ENCODE measurements around the gene NGLY1. TPM values are rescaled to one million over a fixed set of nuclear protein-coding genes. Genes with fewer than 3 reads are reported as not detected.

The NGLY1 gene
- total RNA-seq, 1 donor from 2014 or later, result 28.0 TPM

DNA sequence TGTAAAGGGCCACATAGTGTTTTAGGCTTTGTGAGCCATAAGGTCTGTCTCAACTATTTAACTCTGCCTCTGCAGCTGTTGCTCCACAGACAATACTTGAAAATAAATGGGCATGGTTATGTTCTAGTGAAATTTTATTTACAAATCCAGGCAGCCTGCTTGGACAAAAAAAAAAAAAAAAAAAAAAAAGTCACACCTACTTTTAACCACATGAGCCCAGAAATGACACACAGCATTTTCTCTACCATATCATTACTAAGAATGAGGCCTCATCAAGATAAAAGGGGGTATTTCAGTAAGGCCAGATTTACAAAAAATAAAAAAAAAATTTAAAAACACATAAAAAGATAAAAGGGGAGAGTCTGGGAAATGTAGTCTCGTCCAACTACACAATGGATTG lies 1.7 kb upstream of the NGLY1 start:
- peaks cover 5% of the 10 kb centered on the region for H3K27me3 Mint-ChIP-seq (ENCODE audit: unreplicated experiment)
- no peak overlapping the region for H3K27ac Mint-ChIP-seq (ENCODE audit: unreplicated experiment)
- H3K4me3 Mint-ChIP-seq (ENCODE audit: unreplicated experiment), result peak overlapping the region; percentile 78
- no peaks in the 10 kb centered on the region for H3K36me3 Mint-ChIP-seq (ENCODE audit: unreplicated experiment)
- TF ChIP-seq, protein P1, sequence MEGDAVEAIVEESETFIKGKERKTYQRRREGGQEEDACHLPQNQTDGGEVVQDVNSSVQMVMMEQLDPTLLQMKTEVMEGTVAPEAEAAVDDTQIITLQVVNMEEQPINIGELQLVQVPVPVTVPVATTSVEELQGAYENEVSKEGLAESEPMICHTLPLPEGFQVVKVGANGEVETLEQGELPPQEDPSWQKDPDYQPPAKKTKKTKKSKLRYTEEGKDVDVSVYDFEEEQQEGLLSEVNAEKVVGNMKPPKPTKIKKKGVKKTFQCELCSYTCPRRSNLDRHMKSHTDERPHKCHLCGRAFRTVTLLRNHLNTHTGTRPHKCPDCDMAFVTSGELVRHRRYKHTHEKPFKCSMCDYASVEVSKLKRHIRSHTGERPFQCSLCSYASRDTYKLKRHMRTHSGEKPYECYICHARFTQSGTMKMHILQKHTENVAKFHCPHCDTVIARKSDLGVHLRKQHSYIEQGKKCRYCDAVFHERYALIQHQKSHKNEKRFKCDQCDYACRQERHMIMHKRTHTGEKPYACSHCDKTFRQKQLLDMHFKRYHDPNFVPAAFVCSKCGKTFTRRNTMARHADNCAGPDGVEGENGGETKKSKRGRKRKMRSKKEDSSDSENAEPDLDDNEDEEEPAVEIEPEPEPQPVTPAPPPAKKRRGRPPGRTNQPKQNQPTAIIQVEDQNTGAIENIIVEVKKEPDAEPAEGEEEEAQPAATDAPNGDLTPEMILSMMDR (IDR thresholded peaks at IDR 0.05; ENCODE audit: partially characterized antibody, unreplicated experiment), result no peak
- peaks cover 14% of the 10 kb centered on the region for H3K4me1 Mint-ChIP-seq (ENCODE audit: low read depth, unreplicated experiment)
- no peaks in the 10 kb centered on the region for H3K9me3 Mint-ChIP-seq (ENCODE audit: unreplicated experiment)
- no peak for DNase-seq

DNA sequence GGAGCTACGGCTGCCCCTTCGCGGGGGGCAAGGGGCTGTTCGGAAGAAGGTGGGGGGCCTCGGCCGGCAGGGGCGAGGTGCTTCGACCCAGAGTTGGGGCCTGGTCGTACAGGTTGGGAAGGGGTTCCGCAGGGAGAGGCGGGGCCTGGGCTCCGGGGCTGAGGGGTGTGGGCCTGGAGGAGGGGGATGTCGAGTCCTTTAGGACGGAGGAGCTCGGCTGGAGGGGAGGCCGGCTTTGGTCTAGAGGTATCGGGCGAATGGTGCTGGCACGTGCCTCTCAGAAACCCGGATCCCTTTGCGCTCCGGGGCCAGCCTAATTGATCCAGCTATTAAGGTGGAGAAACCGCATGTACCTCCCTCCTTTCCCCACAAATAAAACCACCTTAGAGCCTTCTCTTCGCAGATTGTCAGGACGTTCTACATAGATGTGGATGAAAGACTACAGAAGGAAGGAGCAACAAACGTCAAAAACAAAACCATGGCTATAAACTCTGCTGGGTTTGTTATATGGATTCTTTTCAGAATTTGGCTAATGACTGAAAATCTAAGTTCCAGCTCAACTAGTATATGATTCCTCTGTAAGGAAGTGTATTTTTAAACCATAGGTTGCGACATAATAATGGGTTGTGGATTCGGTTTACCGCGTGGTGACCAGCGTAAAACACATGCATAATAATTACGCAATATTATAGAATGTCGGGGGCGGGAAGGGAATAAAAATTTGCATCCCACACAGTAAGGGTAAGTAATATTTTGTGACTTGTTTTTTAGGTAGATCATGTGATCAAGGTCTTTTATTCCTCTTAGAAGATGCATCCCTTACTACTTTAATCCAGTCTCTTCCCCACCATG lies 644 bp upstream of the NGLY1 start:
- no peaks in the 10 kb centered on the region for H3K36me3 Mint-ChIP-seq (ENCODE audit: unreplicated experiment)

GRCh38 chr3:25782636-25782937 lies 656 bp downstream of the NGLY1 start:
- Mint-ChIP-seq H3K27me3 (ENCODE audit: unreplicated experiment) (peaks cover 5% of the 10 kb centered on the region), H3K36me3 (ENCODE audit: unreplicated experiment) (no peaks in the 10 kb centered on the region), H3K9me3 (ENCODE audit: unreplicated experiment) (no peaks in the 10 kb centered on the region), H3K4me1 (ENCODE audit: low read depth, unreplicated experiment) (peaks cover 7% of the 10 kb centered on the region), H3K27ac (ENCODE audit: unreplicated experiment) (peak overlapping the region; percentile 85), H3K4me3 (ENCODE audit: unreplicated experiment) (peak overlapping the region; percentile 94)
- TF ChIP-seq, protein P1 (IDR thresholded peaks at IDR 0.05; ENCODE audit: partially characterized antibody, unreplicated experiment), result no peak
- DNase-seq, result no peak

More for the DNA sequence above, 644 bp upstream of the NGLY1 start:
- H3K9me3 Mint-ChIP-seq (ENCODE audit: unreplicated experiment), result no peaks in the 10 kb centered on the region
- H3K4me3 Mint-ChIP-seq (ENCODE audit: unreplicated experiment), result peak overlapping the region; percentile 78
- TF ChIP-seq, protein P1 (IDR thresholded peaks at IDR 0.05; ENCODE audit: partially characterized antibody, unreplicated experiment), result peak; percentile 12
- H3K27me3 Mint-ChIP-seq (ENCODE audit: unreplicated experiment), result peaks cover 5% of the 10 kb centered on the region
- peak overlapping the region; percentile 70 for H3K27ac Mint-ChIP-seq (ENCODE audit: unreplicated experiment)
- H3K4me1 Mint-ChIP-seq (ENCODE audit: low read depth, unreplicated experiment), result peaks cover 14% of the 10 kb centered on the region
- peak; percentile 77 for DNase-seq

DNA sequence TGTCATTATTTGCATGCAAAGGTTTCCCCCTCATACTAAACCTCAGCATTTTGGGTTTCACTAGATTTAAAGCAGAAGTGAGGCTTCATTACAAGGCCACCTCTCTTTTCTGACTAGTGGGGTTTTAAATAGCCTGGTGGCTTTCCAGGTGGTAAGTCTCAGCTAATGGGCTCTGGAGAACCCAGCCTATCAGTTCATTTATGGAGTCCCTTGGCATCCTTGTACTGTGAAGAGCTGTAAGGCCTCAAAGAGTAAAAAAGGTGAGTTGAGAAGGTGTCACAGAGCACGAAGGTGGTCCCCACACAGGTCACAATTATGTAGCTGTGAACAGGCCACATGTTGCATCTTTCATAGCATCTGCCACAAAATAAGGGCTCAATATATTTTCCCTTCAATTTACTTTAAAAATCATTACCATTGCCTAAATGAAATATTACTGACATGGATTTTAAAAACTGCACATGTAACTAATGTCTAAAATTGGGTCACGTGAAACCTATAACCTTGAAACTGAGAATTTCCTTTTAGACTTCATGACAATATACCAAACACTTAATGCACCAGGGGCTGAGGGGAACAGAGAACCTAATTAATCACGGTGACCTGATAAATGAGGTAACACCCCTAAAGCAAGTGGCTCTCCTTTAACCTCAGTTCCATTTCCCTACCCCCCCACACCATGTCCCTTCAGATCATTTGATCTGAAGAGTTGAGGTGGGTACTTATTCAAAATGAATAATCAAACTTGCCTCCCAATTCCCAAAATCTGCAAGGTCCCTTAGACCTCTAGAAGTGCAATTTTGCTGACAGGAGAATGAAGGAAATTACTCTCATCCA lies 1.3 kb downstream of the NGLY1 start:
- TF ChIP-seq, protein P1 (IDR thresholded peaks at IDR 0.05; ENCODE audit: partially characterized antibody, unreplicated experiment), result no peak
- Mint-ChIP-seq H3K9me3 (ENCODE audit: unreplicated experiment) (no peaks in the 10 kb centered on the region), H3K4me3 (ENCODE audit: unreplicated experiment) (peak overlapping the region; percentile 94), H3K36me3 (ENCODE audit: unreplicated experiment) (no peaks in the 10 kb centered on the region), H3K27ac (ENCODE audit: unreplicated experiment) (no peak overlapping the region), H3K27me3 (ENCODE audit: unreplicated experiment) (peaks cover 5% of the 10 kb centered on the region), H3K4me1 (ENCODE audit: low read depth, unreplicated experiment) (peaks cover 7% of the 10 kb centered on the region)
- DNase-seq, result no peak
